Mammary epithelial cell (primary cell): ENCODE measurements around the gene RNPEPL1.

Experiments
- CTCF ChIP-seq, 2 donors: IDR thresholded peaks in 1 of 2; conservative IDR thresholded peaks in 1 of 2; 2 replicates each; pipeline ENCODE4 v1.5.1; 2011 to 2012; ENCODE audit warnings: inconsistent platforms in 2 of 2, low read length in 2 of 2, mild to moderate bottlenecking in 2 of 2, control low read depth in 1 of 2, low read depth in 1 of 2; ENCODE audit not compliant: insufficient read depth in 1 of 2; ENCODE audit errors: extremely low read depth in 1 of 2
- EZH2 ChIP-seq: IDR thresholded peaks from 2 replicates; pipeline ENCODE4 v1.6.1; 2012; ENCODE audit warnings: low read length, inconsistent platforms, borderline replicate concordance

DNA sequence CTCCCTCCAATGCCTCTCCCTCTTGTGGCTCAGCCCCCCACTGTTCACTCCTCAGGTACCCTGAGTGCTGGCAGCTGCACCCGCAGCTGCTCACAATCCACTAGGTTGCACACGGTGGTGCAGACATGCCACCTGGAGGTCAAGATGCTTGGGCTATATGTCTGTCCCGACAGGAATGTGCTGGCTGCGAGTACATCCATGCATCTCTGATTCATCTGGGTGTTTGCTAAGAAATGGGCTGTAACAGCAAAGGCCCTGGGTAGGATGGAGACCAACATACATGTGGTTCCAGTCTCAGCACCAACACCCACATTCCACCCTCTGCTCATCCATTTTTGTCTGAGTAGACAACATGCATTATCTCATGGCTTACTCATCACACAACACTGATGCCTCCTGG, 41.8 kb upstream of the RNPEPL1 start:
- TF ChIP-seq CTCF (conservative IDR thresholded peaks at IDR 0.05 in 1 of 2, IDR thresholded peaks at IDR 0.05 in 1 of 2; ENCODE audit: extremely low read depth in 1 of 2, insufficient read depth in 1 of 2, low read depth in 1 of 2, low read length in 2 of 2) (no peak), EZH2 (no peak)
